ENCODE results near the gene EFS. TPM values are rescaled to one million over a fixed set of nuclear protein-coding genes. Genes with fewer than 3 reads are reported as not detected.

EFS gene
- total RNA-seq, 1 experiment from 2014 or later = not detected

DNA sequence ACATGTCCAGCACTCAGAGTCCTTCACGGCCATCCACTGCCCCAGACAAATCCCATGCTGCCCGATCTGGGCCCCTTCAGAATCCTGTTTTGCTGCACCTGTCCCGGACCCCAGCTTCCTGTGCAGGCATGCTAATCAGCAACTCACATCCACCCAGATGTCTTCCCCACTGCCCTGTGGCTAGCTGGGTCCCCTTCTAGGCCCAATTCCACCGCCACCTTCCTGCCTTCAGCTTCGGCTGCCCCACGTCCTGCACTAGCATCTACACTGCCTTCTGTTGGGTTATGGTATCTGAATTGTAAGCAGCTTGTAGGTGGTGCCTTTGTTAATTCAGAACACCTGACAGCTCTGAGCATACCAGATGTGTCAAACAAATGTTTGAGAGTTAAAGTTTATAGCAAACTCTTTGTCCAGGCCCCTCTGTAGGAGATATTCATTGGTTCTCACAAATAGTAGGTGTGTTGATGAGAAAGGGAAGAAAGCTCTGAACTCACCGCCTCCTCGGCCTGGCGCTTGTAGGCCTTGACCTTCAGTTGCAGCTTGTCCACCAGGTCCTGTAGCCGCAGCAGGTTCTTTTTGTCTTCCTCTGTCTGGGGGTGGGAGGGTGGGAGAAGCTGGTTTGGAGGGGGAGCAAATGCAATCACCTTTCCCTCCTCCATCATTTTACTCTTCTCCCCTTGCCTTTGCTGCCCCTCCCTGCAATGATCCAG lies 17.9 kb upstream of the EFS start:
- DNase-seq (ENCODE audit: low read depth, low spot score) = no peak
- in situ Hi-C loops (cut with HindIII; ENCODE audit: low pct_unique_long_range_greater_than_20kb, low sequenced_read_pairs) = no loop called here

DNA sequence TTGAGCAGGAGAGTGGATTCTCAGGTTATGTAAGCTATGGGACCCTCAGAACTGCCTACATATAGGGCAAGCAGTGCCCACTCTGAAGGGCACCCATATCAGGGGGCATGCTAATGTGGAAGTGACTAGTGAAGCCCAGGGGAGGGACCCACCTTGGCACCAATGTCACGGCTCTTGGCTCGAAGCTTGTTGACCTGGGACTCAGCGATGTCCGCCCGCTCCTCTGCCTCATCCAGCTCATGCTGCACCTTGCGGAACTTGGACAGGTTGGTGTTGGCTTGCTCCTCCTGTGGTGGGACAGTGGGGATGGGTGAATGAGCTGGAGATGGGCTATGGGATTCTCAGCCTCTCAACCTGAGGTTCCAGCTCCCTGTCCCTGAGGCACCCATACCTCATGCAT lies 17.3 kb upstream of the EFS start:
- in situ Hi-C loops (cut with HindIII; ENCODE audit: low pct_unique_long_range_greater_than_20kb, low sequenced_read_pairs) = no loop called here
- DNase-seq (ENCODE audit: low read depth, low spot score) = no peak

- DNase-seq (ENCODE audit: low read depth, low spot score) = no peak
- in situ Hi-C loops (cut with HindIII; ENCODE audit: low pct_unique_long_range_greater_than_20kb, low sequenced_read_pairs) = no loop called here
Observed at GRCh38 chr14:23381871-23382270, 16.9 kb upstream of the EFS start.

GRCh38 chr14:23380976-23381375 lies 16.0 kb upstream of the EFS start:
- no peak for DNase-seq (ENCODE audit: low read depth, low spot score)
- in situ Hi-C loops (cut with HindIII; ENCODE audit: low pct_unique_long_range_greater_than_20kb, low sequenced_read_pairs) = no loop called here

DNA sequence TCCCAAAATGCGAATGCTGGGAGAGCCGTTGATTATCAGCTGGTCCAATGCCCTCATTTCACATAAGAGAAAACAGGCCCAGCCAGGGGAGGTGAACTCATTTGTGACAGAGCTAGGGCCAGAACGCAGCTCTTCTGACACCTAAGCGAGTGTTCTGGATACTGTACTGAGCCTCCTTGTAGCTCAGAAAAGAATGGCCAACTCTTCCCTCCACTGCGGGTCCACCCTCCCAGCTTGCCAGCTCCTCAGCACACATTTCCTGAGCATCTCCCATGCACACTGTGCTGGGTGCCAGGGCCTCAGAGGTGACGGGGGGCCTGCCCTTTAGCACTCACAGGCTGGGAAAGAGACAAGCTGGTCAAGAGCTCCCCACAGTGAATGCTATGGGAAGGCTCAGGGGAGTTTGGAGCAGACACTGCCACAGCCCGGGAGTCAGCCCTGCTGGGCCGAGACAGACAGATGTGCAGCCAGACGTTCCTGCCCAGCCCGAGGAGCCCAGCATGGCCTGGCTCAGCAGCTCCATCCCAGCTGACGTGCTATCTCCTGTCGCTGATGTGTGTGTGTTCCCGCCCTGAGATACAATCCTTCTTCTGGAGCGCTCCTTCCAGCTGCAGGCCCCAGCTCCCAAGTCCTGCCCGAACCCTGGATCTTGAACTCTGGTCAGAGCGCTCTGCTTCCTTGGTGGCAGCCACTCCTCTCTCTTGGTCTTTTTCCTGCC lies 15.4 kb upstream of the EFS start:
- no peak for DNase-seq (ENCODE audit: low read depth, low spot score)
- in situ Hi-C loops (cut with HindIII; ENCODE audit: low pct_unique_long_range_greater_than_20kb, low sequenced_read_pairs) = no loop called here

DNA sequence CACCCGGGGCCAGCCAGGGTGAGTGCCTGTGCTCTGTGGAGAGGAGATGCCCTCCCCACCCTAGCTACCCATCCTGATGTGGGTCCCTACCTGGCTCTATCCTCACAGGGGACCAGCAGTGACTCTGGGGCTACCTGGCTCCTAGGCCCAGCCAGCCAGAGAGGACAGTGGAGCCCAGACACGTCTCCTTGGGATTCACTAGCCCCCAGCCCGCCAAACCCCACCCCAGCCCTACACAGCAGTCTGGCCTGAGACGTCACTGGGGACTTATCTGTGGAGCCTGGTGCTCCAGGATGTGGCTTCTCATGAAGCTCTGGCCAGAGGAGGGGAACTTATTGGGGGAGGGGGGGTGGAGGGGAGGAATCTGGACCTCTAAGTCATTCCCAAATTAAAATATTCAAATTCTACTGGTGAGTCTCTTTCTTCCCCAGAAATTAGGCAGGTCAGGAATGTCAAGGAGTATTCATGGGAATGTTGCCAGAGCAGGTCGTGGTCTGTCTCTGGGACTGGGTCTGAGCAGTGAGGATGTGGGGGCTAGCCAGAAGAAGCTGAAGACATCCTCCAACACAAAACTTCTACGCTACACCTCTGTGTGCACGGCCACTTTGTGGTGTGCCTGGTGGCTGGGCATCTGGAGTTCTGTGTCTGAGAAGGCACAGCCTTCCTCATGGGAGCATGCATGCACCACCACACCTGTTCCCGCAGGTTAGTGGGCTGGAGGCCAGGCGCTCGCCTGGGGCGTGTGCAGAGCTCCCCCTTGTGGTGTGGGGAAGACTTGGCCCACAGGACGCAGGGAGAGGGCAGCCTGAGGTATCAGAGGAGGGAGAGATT lies 14.6 kb upstream of the EFS start:
- in situ Hi-C loops (cut with HindIII; ENCODE audit: low pct_unique_long_range_greater_than_20kb, low sequenced_read_pairs) = no loop called here

DNA sequence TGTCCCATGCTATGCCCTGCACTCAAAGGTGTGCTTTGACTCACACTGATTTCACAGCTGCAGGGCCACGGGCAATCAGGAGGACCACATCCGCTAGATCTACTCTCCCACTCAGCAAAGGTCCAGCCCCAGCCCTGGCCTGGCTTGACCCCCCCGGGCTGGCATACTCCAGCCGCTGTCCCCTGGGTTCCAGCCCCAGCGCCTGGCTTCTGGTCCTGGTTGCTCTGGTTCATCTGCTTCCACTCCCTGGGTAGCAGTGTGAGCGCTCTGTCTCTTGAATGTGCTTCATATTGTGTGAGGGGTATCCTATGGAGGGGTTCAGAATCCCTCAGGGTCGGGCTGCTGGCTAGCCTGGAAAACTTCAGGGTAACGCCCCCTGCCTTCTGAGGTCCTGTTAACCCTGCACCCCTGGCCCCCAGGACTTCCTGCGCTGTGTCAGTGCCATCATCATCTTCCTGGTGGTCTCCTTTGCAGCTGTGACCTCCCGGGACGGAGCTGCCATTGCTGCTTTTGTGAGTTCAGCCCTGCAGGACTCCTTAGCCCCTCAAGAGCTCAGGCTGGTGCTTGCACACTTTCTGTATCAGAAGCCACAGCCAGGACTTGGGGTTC lies 13.7 kb upstream of the EFS start:
- in situ Hi-C loops (cut with HindIII; ENCODE audit: low pct_unique_long_range_greater_than_20kb, low sequenced_read_pairs) = no loop called here
- no peak for DNase-seq (ENCODE audit: low read depth, low spot score)

More for the DNA sequence above, 14.6 kb upstream of the EFS start:
- peak; percentile 60 for DNase-seq (ENCODE audit: low read depth, low spot score)

DNA sequence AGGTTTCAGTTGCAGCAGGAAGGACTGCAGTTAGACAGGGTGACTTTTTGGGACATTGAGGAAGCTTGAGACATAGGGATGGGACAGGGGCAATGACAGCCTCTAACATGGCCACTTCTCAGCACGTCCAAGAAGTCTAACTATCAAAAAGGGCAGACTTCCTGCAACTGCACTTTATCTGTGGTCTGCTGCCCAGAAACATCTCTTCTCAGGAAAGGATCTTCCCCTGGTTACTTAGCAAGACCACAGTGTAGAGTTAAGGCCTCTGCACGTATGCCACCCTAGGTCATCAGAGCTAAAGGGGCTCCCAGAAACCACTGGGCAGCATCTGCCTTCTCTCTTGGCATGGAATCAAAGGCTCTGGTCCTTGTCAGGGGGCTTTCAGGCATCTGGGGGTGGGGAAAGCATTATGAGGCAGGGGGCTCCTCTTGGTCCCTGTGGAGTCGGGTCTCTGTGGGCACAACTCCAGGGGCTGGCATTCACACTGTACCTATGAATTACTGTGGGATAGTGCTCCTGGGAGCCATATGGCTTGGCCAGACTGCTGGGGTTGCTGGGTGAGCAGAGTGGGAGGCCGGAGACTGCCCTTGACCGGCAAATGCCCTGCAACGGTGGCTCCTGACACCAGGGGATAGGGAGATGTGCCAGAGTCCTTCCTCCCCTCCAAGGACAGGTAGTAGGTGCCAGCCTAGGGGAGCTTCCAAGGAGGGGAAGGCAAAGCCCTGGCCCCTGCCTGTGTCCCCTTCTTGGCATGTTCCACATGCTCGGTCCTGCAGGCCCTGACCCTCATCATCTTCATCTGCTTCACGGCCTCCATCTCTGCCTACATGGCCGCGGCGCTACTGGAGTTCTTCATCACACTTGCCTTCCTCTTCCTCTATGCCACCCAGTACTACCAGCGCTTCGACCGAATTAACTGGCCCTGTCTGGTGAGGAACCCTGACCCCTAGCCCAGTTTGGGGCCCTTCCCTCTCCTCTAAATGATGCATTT lies 12.9 kb upstream of the EFS start:
- DNase-seq (ENCODE audit: low read depth, low spot score) = no peak
- in situ Hi-C loops (cut with HindIII; ENCODE audit: low pct_unique_long_range_greater_than_20kb, low sequenced_read_pairs) = no loop called here

- in situ Hi-C loops (cut with HindIII; ENCODE audit: low pct_unique_long_range_greater_than_20kb, low sequenced_read_pairs) = no loop called here
- DNase-seq (ENCODE audit: low read depth, low spot score) = no peak
Observed at GRCh38 chr14:23377198-23377550, 12.2 kb upstream of the EFS start.

- in situ Hi-C loops (cut with HindIII; ENCODE audit: low pct_unique_long_range_greater_than_20kb, low sequenced_read_pairs) = no loop called here
- peak; percentile 37 for DNase-seq (ENCODE audit: low read depth, low spot score)
Observed at GRCh38 chr14:23376482-23377197, 11.7 kb upstream of the EFS start, which contains the start of gene CMTM5. Gene CMTM5, plus strand, starts transcription at chr14:23377046. Its CDS starts 206 bp downstream, at chr14:23377252.

- in situ Hi-C loops (cut with HindIII; ENCODE audit: low pct_unique_long_range_greater_than_20kb, low sequenced_read_pairs) = no loop called here
- DNase-seq (ENCODE audit: low read depth, low spot score) = no peak
Observed at GRCh38 chr14:23375527-23376251, 10.7 kb upstream of the EFS start.

GRCh38 chr14:23373041-23373440 lies 8.1 kb upstream of the EFS start:
- in situ Hi-C loops (cut with HindIII; ENCODE audit: low pct_unique_long_range_greater_than_20kb, low sequenced_read_pairs) = no loop called here
- DNase-seq (ENCODE audit: low read depth, low spot score) = no peak

- no peak for DNase-seq (ENCODE audit: low read depth, low spot score)
- in situ Hi-C loops (cut with HindIII; ENCODE audit: low pct_unique_long_range_greater_than_20kb, low sequenced_read_pairs) = no loop called here
Observed at GRCh38 chr14:23372509-23372908, 7.5 kb upstream of the EFS start, which contains the start of gene IL25. Gene IL25, plus strand, starts transcription at chr14:23372809.

DNA sequence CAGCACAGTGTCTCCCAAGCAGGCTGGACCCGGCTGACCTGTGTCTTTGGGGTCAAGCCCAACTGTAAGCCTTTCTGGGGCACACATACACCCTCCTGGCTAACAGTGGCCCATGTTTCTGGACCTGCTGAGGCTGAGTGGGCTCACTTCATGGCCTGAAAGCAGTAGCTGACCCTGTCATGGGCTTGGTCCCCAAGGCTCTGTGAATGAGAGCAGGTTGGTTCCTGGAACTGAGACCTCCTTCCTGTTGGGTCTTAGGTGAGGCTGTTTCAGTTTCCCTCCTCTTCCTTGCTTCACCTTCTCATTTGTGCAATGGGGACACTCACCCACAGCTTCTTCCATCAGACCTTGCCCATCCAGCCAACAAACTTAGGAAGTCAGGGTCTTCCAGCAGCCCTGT lies 6.9 kb upstream of the EFS start:
- no peak for DNase-seq (ENCODE audit: low read depth, low spot score)
- in situ Hi-C loops (cut with HindIII; ENCODE audit: low pct_unique_long_range_greater_than_20kb, low sequenced_read_pairs) = no loop called here

DNA sequence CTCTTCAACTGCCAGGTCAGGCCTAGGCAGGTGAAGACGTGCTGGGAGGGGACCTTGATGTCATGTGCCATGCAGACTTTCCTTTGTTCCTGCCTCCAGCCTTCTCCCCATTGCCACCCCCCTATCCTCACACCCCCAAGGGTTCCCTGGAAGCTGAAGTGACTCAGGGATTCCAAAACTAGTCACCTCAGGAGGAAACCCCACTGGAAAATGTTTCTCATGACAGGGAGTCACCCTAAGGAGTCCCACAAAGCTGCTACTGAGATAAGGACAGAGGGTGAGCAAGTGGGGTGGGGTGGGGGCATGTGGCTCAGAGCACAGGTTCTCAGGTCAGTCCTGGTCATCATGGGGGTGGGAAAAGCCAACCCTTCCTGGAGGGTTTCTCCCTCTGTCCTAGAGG lies 5.2 kb upstream of the EFS start:
- in situ Hi-C loops (cut with HindIII; ENCODE audit: low pct_unique_long_range_greater_than_20kb, low sequenced_read_pairs) = no loop called here
- DNase-seq (ENCODE audit: low read depth, low spot score) = no peak

- in situ Hi-C loops (cut with HindIII; ENCODE audit: low pct_unique_long_range_greater_than_20kb, low sequenced_read_pairs) = no loop called here
- no peak for DNase-seq (ENCODE audit: low read depth, low spot score)
Observed at GRCh38 chr14:23366426-23366921, 1.5 kb upstream of the EFS start.
